SU-DHL-6 (cell line): ENCODE results near the gene FRK.
"Not testable (repeated sequence)": the region's sequence is repeated elsewhere in the genome, so short reads cannot be mapped to it uniquely, and the experiment has no call there.

ENCODE experiments used
- H2AFZ ChIP-seq: fragments of 200-600 bp; sonication (generic); 2 replicates; pipeline ENCODE4 v1.6.1; 2014; ENCODE audit warnings: low read depth, mild to moderate bottlenecking, moderate library complexity, mixed read lengths, antibody characterized with exemption, low read length; ENCODE audit not compliant: severe bottlenecking
- H3F3A ChIP-seq: fragments of 200-600 bp; shearing (Covaris generic); 2 replicates; pipeline ENCODE4 v1.6.0; 2016; ENCODE audit warnings: antibody characterized with exemption, mild to moderate bottlenecking; ENCODE audit not compliant: insufficient read depth
- H3K27ac ChIP-seq: fragments of 200-600 bp; sonication (generic); 2 replicates; pipeline ENCODE4 v1.5.1; 2016; ENCODE audit warnings: low read depth, mild to moderate bottlenecking, low read length, moderate library complexity, mixed read lengths
- H3K27me3 ChIP-seq: fragments of 200-600 bp; sonication (generic), shearing (Covaris generic); 2 replicates; pipeline ENCODE4 v1.6.0; 2014; ENCODE audit warnings: mild to moderate bottlenecking, low read length
- H3K36me3 ChIP-seq: fragments of 200-600 bp; sonication (generic); 2 replicates; pipeline ENCODE4 v1.6.1; 2014; ENCODE audit warnings: mild to moderate bottlenecking, low read length, mixed read lengths
- H3K4me2 ChIP-seq: fragments of 300-600, 200-600 bp; shearing (Covaris generic), sonication (generic); 2 replicates; pipeline ENCODE4 v1.6.0; 2014; ENCODE audit warnings: low read length, low read depth, mild to moderate bottlenecking; ENCODE audit not compliant: poor library complexity, severe bottlenecking
- H3K4me3 ChIP-seq: fragments of 200-600 bp; sonication (generic); 2 replicates; pipeline ENCODE4 v1.5.1; 2014; ENCODE audit warnings: antibody characterized with exemption, low read length, mild to moderate bottlenecking, mixed read lengths; ENCODE audit not compliant: insufficient read depth, poor library complexity, severe bottlenecking
- H3K79me2 ChIP-seq: fragments of 200-600 bp; sonication (generic); 2 replicates; pipeline ENCODE4 v1.6.1; 2014; ENCODE audit warnings: mild to moderate bottlenecking, low read length, moderate library complexity; ENCODE audit not compliant: insufficient read depth
- H3K9ac ChIP-seq: fragments of 200-600 bp; sonication (generic); 2 replicates; pipeline ENCODE4 v1.7.0; 2014; ENCODE audit warnings: mild to moderate bottlenecking, low read length
- H3K9me2 ChIP-seq: fragments of 200-600 bp; sonication (generic); replicated peaks from 2 replicates; pipeline ENCODE4 v1.6.1; 2014; ENCODE audit warnings: low read length; ENCODE audit not compliant: insufficient read depth
- H3K9me3 ChIP-seq: fragments of 200-600 bp; sonication (generic); 2 replicates; pipeline ENCODE4 v1.6.1; 2014; ENCODE audit warnings: low read length, mixed read lengths; ENCODE audit not compliant: insufficient read depth
- H4K20me1 ChIP-seq: fragments of 200-600 bp; sonication (generic); 2 replicates; pipeline ENCODE4 v1.6.1; 2014; ENCODE audit warnings: low read depth, mild to moderate bottlenecking, antibody characterized with exemption, low read length, moderate library complexity, mixed read lengths
- EZH2phosphoT487 ChIP-seq: fragments of 200-600 bp; sonication (generic), shearing (Covaris generic); conservative IDR thresholded peaks from 2 replicates; pipeline ENCODE4 v1.6.1; 2018; ENCODE audit warnings: mild to moderate bottlenecking, antibody characterized with exemption, low read length, moderate library complexity, mixed read lengths
- TF ChIP-seq, protein P1 (sequence below): fragments of 200-600 bp; sonication (generic); IDR thresholded peaks from one replicate; pipeline ENCODE4 v1.5.1; 2017; ENCODE audit warnings: antibody characterized with exemption, mild to moderate bottlenecking, low read length, moderate library complexity; ENCODE audit not compliant: insufficient read depth, poor library complexity, severe bottlenecking

FRK gene

DNA sequence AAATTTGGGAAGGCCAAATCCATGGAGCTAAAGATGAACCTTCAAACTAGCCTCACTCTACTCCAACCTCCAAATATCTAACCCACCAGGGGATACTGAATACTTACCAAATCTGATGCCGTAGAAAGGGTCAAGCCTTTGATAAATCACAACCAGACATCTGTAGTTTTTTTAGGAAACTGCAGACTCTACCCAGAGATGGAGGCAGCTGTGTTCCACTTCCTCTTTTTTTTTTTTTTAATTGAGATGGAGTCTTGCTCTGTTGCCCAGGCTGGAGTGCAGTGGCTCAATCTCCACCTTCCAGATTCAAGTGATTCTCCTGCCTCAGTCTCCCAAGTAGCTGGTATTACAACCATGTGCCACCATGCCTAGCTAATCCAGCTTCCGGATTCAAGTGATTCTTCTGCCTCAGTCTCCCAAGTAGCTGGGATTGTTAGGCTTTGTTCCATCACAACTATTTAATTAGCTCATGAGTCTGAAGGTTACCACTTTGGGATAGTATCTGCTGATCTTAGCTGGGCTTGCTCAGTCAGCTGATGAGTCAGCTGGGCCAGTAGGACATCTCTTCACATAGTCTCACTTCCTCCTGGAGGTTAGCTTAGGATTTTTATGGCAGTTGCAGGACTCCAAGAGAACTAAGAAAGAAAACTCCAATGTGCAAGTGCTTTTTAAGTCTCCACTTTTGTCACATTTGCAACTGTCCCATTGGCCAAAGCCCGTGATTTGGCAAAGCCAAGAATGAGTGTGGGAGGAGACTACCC is 13.3 kb downstream of the FRK start:
- Histone ChIP-seq H3K79me2 (no peaks in the 10 kb centered on the region), H4K20me1 (no peaks in the 10 kb centered on the region), H3K27ac (no peak overlapping the region), H2AFZ (no peak overlapping the region), H3F3A (no peaks in the 10 kb centered on the region), H3K9ac (no peak overlapping the region), H3K27me3 (no peaks in the 10 kb centered on the region), H3K4me3 (no peak overlapping the region), H3K4me2 (no peak overlapping the region), H3K36me3 (no peaks in the 10 kb centered on the region), H3K9me3 (no peaks in the 10 kb centered on the region), H3K9me2 (no peaks in the 10 kb centered on the region)
- TF ChIP-seq EZH2phosphoT487: no peak
- TF ChIP-seq, protein P1, sequence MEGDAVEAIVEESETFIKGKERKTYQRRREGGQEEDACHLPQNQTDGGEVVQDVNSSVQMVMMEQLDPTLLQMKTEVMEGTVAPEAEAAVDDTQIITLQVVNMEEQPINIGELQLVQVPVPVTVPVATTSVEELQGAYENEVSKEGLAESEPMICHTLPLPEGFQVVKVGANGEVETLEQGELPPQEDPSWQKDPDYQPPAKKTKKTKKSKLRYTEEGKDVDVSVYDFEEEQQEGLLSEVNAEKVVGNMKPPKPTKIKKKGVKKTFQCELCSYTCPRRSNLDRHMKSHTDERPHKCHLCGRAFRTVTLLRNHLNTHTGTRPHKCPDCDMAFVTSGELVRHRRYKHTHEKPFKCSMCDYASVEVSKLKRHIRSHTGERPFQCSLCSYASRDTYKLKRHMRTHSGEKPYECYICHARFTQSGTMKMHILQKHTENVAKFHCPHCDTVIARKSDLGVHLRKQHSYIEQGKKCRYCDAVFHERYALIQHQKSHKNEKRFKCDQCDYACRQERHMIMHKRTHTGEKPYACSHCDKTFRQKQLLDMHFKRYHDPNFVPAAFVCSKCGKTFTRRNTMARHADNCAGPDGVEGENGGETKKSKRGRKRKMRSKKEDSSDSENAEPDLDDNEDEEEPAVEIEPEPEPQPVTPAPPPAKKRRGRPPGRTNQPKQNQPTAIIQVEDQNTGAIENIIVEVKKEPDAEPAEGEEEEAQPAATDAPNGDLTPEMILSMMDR: no peak

DNA sequence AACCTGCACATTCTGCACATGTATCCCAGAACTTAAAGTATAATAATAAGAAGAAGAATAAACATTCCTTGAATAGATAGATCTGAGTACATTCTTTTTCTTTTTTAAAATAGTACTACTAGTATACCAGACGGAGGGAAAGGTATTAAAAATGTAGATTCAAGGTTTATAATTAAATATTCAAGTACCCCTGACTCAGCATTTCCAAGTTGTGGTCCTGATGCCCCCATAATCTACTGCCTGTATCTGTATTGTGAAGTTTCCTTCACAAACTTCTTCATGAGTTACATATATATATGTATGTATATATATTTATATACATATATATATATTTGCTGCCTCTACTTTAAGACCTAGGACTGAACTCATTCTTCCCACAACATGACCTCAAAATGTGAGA is 14.0 kb downstream of the FRK start:
- Histone ChIP-seq H3K9me2 (no peaks in the 10 kb centered on the region), H3K27ac (no peak overlapping the region), H3K4me2 (no peak overlapping the region), H3K9me3 (no peaks in the 10 kb centered on the region), H4K20me1 (no peaks in the 10 kb centered on the region), H3K36me3 (no peaks in the 10 kb centered on the region), H3F3A (no peaks in the 10 kb centered on the region), H3K9ac (no peak overlapping the region), H3K79me2 (no peaks in the 10 kb centered on the region), H3K27me3 (no peaks in the 10 kb centered on the region), H3K4me3 (no peak overlapping the region), H2AFZ (no peak overlapping the region)
- TF ChIP-seq, protein P1: no peak
- TF ChIP-seq EZH2phosphoT487: no peak

DNA sequence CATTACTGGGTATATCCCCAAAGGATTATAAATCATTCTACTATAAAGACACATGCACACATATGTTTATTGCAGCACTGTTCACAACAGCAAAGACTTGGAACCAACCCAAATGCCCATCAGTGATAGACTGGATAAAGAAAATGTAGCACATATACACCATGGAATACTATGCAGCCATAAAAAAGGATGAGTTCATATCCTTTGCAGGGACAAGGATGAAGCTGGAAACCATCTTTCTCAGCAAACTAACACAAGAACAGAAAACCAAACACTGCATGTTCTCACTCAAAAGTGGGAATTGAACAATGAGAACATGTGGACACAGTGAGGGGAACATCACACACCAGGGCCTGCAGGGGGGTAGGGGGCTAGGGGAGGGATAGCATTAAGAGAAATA is 14.4 kb downstream of the FRK start:
- not testable (repeated sequence) for H2AFZ ChIP-seq, H4K20me1 ChIP-seq, H3F3A ChIP-seq, H3K79me2 ChIP-seq, H3K9me3 ChIP-seq, H3K4me2 ChIP-seq, H3K36me3 ChIP-seq, H3K27me3 ChIP-seq, H3K27ac ChIP-seq, H3K4me3 ChIP-seq, H3K9ac ChIP-seq, H3K9me2 ChIP-seq

DNA sequence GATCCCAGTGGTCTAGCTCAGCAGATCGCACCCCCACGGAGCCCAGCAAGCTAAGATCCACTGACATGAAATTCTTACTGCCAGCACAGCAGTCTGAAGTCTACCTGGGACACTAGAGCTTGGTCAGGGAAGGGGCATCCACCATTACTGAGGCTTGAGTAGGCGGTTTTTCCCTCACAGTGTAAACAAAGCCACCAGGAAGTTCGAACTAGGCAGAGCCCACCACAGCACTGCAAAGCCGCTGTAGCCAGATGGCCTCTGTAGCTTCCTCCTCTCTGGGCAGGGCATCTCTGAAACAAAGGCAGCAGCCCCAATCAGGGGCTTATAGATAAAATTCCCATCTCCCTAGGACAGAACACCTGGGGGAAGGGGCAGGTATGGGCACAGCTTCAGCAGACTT is 18.8 kb downstream of the FRK start:
- no peaks in the 10 kb centered on the region for H3K27me3 ChIP-seq
- H4K20me1 ChIP-seq: no peaks in the 10 kb centered on the region
- H3K9me2 ChIP-seq: no peaks in the 10 kb centered on the region
- H3K4me3 ChIP-seq: no peak overlapping the region
- H3K9ac ChIP-seq: no peak overlapping the region
- no peaks in the 10 kb centered on the region for H3K9me3 ChIP-seq
- no peaks in the 10 kb centered on the region for H3K36me3 ChIP-seq
- H3K27ac ChIP-seq: no peak overlapping the region
- TF ChIP-seq, protein P1: no peak
- no peak for TF ChIP-seq EZH2phosphoT487
- no peak overlapping the region for H3K4me2 ChIP-seq
- no peaks in the 10 kb centered on the region for H3F3A ChIP-seq
- H2AFZ ChIP-seq: no peak overlapping the region
- H3K79me2 ChIP-seq: no peaks in the 10 kb centered on the region
